OCI-LY7 (cell line): ENCODE data around the gene HOXD8.

Source experiments
- EZH2phosphoT487 ChIP-seq: fragments of 200-600 bp; sonication (generic); IDR thresholded peaks from 2 replicates; pipeline ENCODE4 v1.6.1; 2018; ENCODE audit warnings: low read depth, borderline replicate concordance, mild to moderate bottlenecking, mixed run types, antibody characterized with exemption, low read length, moderate library complexity, mixed read lengths
- TF ChIP-seq, protein P1 (sequence below): fragments of 200-600 bp; sonication (generic); conservative IDR thresholded peaks from 2 replicates; pipeline ENCODE4 v1.5.1; 2014; ENCODE audit warnings: mild to moderate bottlenecking, antibody characterized with exemption, low read length, moderate library complexity, mixed read lengths

DNA sequence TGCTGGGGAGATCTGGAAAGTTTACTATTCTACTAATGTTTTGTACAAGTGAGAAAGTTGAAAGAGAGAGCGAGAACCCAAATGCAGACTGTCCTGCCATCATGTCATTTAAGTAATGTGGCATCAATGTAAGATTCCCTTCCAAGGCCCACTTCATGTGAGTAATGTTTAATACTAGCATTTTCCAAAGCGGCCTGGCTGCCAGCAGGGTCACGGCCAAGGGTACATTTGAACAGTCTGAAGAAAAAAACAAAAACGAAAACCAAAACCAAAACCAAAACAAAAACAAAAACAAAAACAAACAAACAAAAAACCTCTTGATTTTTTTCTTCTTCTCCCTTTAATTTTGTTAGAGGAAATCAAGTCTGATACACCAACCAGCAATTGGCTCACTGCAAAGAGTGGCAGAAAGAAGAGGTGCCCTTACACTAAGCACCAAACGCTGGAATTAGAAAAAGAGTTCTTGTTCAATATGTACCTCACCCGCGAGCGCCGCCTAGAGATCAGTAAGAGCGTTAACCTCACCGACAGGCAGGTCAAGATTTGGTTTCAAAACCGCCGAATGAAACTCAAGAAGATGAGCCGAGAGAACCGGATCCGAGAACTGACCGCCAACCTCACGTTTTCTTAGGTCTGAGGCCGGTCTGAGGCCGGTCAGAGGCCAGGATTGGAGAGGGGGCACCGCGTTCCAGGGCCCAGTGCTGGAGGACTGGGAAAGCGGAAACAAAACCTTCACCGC lies 10.7 kb upstream of the HOXD8 start:
- no peak for TF ChIP-seq EZH2phosphoT487
- TF ChIP-seq, protein P1, sequence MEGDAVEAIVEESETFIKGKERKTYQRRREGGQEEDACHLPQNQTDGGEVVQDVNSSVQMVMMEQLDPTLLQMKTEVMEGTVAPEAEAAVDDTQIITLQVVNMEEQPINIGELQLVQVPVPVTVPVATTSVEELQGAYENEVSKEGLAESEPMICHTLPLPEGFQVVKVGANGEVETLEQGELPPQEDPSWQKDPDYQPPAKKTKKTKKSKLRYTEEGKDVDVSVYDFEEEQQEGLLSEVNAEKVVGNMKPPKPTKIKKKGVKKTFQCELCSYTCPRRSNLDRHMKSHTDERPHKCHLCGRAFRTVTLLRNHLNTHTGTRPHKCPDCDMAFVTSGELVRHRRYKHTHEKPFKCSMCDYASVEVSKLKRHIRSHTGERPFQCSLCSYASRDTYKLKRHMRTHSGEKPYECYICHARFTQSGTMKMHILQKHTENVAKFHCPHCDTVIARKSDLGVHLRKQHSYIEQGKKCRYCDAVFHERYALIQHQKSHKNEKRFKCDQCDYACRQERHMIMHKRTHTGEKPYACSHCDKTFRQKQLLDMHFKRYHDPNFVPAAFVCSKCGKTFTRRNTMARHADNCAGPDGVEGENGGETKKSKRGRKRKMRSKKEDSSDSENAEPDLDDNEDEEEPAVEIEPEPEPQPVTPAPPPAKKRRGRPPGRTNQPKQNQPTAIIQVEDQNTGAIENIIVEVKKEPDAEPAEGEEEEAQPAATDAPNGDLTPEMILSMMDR: peak; percentile 83
